GM12878 (cell line): ENCODE results near the gene ZGLP1. TPM values are rescaled to one million over a fixed set of nuclear protein-coding genes. Genes with fewer than 3 reads are reported as not detected.

Experiments used
- ATAC-seq: fragments of 200-7000 bp; cut with Tn5 transposase; 3 replicates; pipeline ENCODE4 v1.9.1; 2020; ENCODE audit warnings: mild to moderate bottlenecking, moderate library complexity
- BruUV-seq: library from RNA; stranded (reverse); fragments of 400-500 nt; replicated peaks from 2 replicates; lab custom pipeline; 2021; lab: Mats Ljungman, UMichigan
- CTCF ChIA-PET: fragments of 300-600 bp; sonication (Branson Sonifier 250); formaldehyde crosslinking; extraction: SDS; loops from one replicate; lab custom pipeline; 2021; ENCODE audit warnings: inconsistent platforms; lab: Yijun Ruan, JAX
- POLR2A ChIA-PET: fragments of 350-600 bp; formaldehyde crosslinking; extraction: SDS; loops from one replicate; lab custom pipeline; 2021; ENCODE audit warnings: inconsistent platforms; lab: Charles Lee
- RAD21 ChIA-PET: fragments of 300-600 bp; sonication (Branson Sonifier 250); formaldehyde crosslinking; loops from one replicate; lab custom pipeline; 2023; ENCODE audit warnings: antibody characterized with exemption; ENCODE audit not compliant: unreplicated experiment; lab: Charles Lee
- SMC1A ChIA-PET: fragments of 300-600 bp; sonication (Branson Sonifier 250); formaldehyde crosslinking; loops from one replicate; lab custom pipeline; 2023; ENCODE audit not compliant: unreplicated experiment, uncharacterized antibody; lab: Charles Lee
- DNase-seq: peaks from one replicate; pipeline ENCODE4 v3.0.0-alpha.2; 2011; ENCODE audit warnings: low read depth, low spot score
- FAIRE-seq: peaks from 3 replicates; lab custom pipeline; 2011; peaks lifted over from hg19 to GRCh38; lab: Jason Lieb, UNC
- H2AFZ ChIP-seq: 2 replicates; pipeline ENCODE4 v1.6.0; 2011; ENCODE audit warnings: low read depth, low read length, control low read depth; ENCODE audit not compliant: control insufficient read depth
- H3K27ac ChIP-seq: 2 replicates; pipeline ENCODE4 v1.5.1; 2011; ENCODE audit warnings: control low read depth; ENCODE audit not compliant: control insufficient read depth, insufficient read depth
- H3K27me3 ChIP-seq, 2 experiments: replicated peaks in 1 of 2; 2 replicates each; pipeline versions ENCODE4 v1.6.0 to v1.6.1; 2011; ENCODE audit warnings: low read length in 1 of 2; ENCODE audit not compliant: control insufficient read depth in 2 of 2, insufficient read depth in 2 of 2
- H3K36me3 ChIP-seq, 2 experiments: 2 replicates each; pipeline ENCODE4 v1.5.1; 2011; ENCODE audit warnings: low read length in 1 of 2; ENCODE audit not compliant: control insufficient read depth in 2 of 2, insufficient read depth in 2 of 2
- H3K4me1 ChIP-seq: 2 replicates; pipeline ENCODE4 v1.6.1; 2011; ENCODE audit warnings: mild to moderate bottlenecking, low read length, moderate library complexity, mixed read lengths; ENCODE audit not compliant: control insufficient read depth, insufficient read depth
- H3K4me2 ChIP-seq: 2 replicates; pipeline ENCODE4 v1.6.0; 2011; ENCODE audit warnings: control low read depth; ENCODE audit not compliant: control insufficient read depth, insufficient read depth
- H3K4me3 ChIP-seq: fragments of 200-600 bp; sonication (generic); 2 replicates; pipeline ENCODE4 v1.5.1; 2016
- H3K79me2 ChIP-seq: 2 replicates; pipeline ENCODE4 v1.6.0; 2011; ENCODE audit warnings: low read length; ENCODE audit not compliant: control insufficient read depth, insufficient read depth
- H3K9ac ChIP-seq: 2 replicates; pipeline ENCODE4 v1.8.0; 2011; ENCODE audit warnings: low read length, control low read depth, mixed read lengths; ENCODE audit not compliant: control insufficient read depth, insufficient read depth
- H3K9me3 ChIP-seq: replicated peaks from 3 replicates; pipeline ENCODE4 v1.5.1; 2011; ENCODE audit warnings: mild to moderate bottlenecking, low read length; ENCODE audit not compliant: control insufficient read depth, insufficient read depth
- H4K20me1 ChIP-seq: 2 replicates; pipeline ENCODE4 v1.6.0; 2011; ENCODE audit not compliant: control insufficient read depth, insufficient read depth
- CBX5 ChIP-seq: sonication (generic); IDR thresholded peaks from 2 replicates; pipeline ENCODE4 v1.6.1; 2016; ENCODE audit warnings: low read depth, moderate library complexity, mild to moderate bottlenecking, inconsistent platforms
- GATAD2B ChIP-seq: fragments of 450-650 bp; conservative IDR thresholded peaks from 2 replicates; pipeline ENCODE4 v1.6.1; 2017; ENCODE audit warnings: low read depth, mild to moderate bottlenecking, moderate library complexity
- HSF1 ChIP-seq: fragments of 150-350 bp; IDR thresholded peaks from 2 replicates; pipeline ENCODE4 v1.6.1; 2014; ENCODE audit warnings: mild to moderate bottlenecking, low read depth, low read length
- RB1 ChIP-seq: fragments of 450-650 bp; formaldehyde crosslinking; IDR thresholded peaks from 2 replicates; pipeline ENCODE4 v1.6.1; 2017; ENCODE audit warnings: mild to moderate bottlenecking, borderline replicate concordance
- SMARCA5 ChIP-seq: fragments of 450-650 bp; IDR thresholded peaks from 2 replicates; pipeline ENCODE4 v1.6.1; 2017; ENCODE audit warnings: mild to moderate bottlenecking
- USF1 ChIP-seq: IDR thresholded peaks from 2 replicates; pipeline ENCODE4 v1.6.1; 2011; ENCODE audit warnings: borderline replicate concordance, low read depth, mild to moderate bottlenecking, moderate library complexity, mixed read lengths, low read length; ENCODE audit not compliant: insufficient read depth; ENCODE audit errors: extremely low read length
- ZBTB11 ChIP-seq: fragments of 450-650 bp; formaldehyde crosslinking; IDR thresholded peaks from 2 replicates; pipeline ENCODE4 v1.5.0; 2022; ENCODE audit warnings: mild to moderate bottlenecking, missing genetic modification characterization
- WGBS: methylation state at CpG from one replicate; pipeline ENCODE4 v1.1.6; 2016; ENCODE audit warnings: low lambda C conversion rate; ENCODE audit not compliant: insufficient replicate concordance, insufficient coverage; ENCODE audit errors: missing lambda C conversion rate; 5-methylcytosine and 5-hydroxymethylcytosine counted together
- in situ Hi-C: fragments of 300-500 bp; cut with MboI; formaldehyde crosslinking; loops from 9 replicates; pipeline ENCODE4 v1.14.3; 2018; ENCODE audit warnings: mixed read lengths
- intact Hi-C: fragments of 100-400 bp; cut with micrococcal nuclease; formaldehyde crosslinking; loops from one replicate; pipeline ENCODE4 v1.14.2; 2022; ENCODE audit not compliant: unreplicated experiment
- polyA plus RNA-seq, 11 experiments: library from polyadenylated mRNA; depleted of rRNA in 4 of 11; unstranded in 6 of 11; stranded (reverse) in 5 of 11; fragments of >200 nt; fragmentation: Nextera tagmentation in 4 of 11; fragmentation: Illumina TruSeq in 1 of 11; extraction: Ambion mirVana in 4 of 11; extraction: Trizol in 1 of 11; gene quantifications; 1 replicate in 1 of 11; 2 replicates in 10 of 11; pipeline versions ENCODE4 v1.2.1 to v1.2.3, GENCODE V29; 2011 to 2016; ENCODE audit warnings: inconsistent platforms in 2 of 11, missing spikeins in 2 of 11, low read depth in 1 of 11
- total RNA-seq, 4 experiments: library from RNA; depleted of rRNA in 3 of 4; stranded (reverse); fragments of >200 nt in 3 of 4; fragmentation: Illumina TruSeq in 1 of 4; extraction: Trizol in 1 of 4; gene quantifications; 2 replicates each; pipeline versions ENCODE4 v1.2.1 to v1.2.3, GENCODE V29; 2013 to 2021

ZGLP1 gene
- total and polyA plus RNA-seq, 10 of the 15 experiments (the other 5 are each of a cell fraction or from before 2014, with no cell fraction given) = 0.29 to 5.6 (median 1.3) TPM

- in situ Hi-C loops = no loop called here
- POLR2A ChIA-PET = no interaction called here
Observed at GRCh38 chr19:10293637-10294367, 15.8 kb downstream of the ZGLP1 start.

More at GRCh38 chr19:10293637-10294367, 15.8 kb downstream of the ZGLP1 start:
- ChIA-PET CTCF (no interaction called here), RAD21 (no interaction called here), SMC1A (interaction anchor here (1.2 kb wide), 1 partner anchor 20 kb away, joined by 3 read pairs; no protein-coding TSS in a partner anchor)
- Histone ChIP-seq H2AFZ (no peak overlapping the region), H3K9me3 (no peaks in the 10 kb centered on the region; the same call in 2 of the 3 replicates), H4K20me1 (no peaks in the 10 kb centered on the region), H3K27ac (no peak overlapping the region), H3K4me3 (no peak overlapping the region), H3K4me2 (no peak overlapping the region), H3K9ac (no peak overlapping the region), H3K27me3 (peaks cover 3 to 16% of the 10 kb centered on the region in 2 experiments), H3K36me3 (no peaks in the 10 kb centered on the region; a peak in 1 of 4 replicates), H3K4me1 (peaks cover 39% of the 10 kb centered on the region), H3K79me2 (no peaks in the 10 kb centered on the region)
- no TSS peak for BruUV-seq
- intact Hi-C loops = no loop called here
- 66% methylated on average over 49 of the region's 49 CpGs for WGBS
- TF ChIP-seq USF1 (no peak), SMARCA5 (no peak), GATAD2B (no peak), CBX5 (no peak), HSF1 (no peak), RB1 (no peak), ZBTB11 (no peak)
- ATAC-seq = no peak
- DNase-seq = no peak
- FAIRE-seq = no peak
